Measurements from ENCODE around the gene SLC26A4.

The SLC26A4 gene

GRCh38 chr7:107659666-107660065 lies 962 bp upstream of the SLC26A4 start:
- no peak for DNase-seq (ENCODE audit: low read depth in 2 of 2, low spot score in 1 of 2)

DNA sequence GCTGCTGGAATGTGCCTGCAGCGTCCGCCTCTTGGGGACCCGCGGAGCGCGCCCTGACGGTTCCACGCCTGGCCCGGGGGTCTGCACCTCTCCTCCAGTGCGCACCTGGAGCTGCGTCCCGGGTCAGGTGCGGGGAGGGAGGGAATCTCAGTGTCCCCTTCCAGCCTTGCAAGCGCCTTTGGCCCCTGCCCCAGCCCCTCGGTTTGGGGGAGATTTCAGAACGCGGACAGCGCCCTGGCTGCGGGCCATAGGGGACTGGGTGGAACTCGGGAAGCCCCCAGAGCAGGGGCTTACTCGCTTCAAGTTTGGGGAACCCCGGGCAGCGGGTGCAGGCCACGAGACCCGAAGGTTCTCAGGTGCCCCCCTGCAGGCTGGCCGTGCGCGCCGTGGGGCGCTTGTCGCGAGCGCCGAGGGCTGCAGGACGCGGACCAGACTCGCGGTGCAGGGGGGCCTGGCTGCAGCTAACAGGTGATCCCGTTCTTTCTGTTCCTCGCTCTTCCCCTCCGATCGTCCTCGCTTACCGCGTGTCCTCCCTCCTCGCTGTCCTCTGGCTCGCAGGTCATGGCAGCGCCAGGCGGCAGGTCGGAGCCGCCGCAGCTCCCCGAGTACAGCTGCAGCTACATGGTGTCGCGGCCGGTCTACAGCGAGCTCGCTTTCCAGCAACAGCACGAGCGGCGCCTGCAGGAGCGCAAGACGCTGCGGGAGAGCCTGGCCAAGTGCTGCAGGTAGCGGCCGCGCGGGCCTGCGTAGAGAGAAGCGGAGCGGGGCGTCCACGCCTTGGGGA lies 645 bp downstream of the SLC26A4 start:
- DNase-seq (ENCODE audit: low read depth in 2 of 2, low spot score in 1 of 2), result no peak

DNA sequence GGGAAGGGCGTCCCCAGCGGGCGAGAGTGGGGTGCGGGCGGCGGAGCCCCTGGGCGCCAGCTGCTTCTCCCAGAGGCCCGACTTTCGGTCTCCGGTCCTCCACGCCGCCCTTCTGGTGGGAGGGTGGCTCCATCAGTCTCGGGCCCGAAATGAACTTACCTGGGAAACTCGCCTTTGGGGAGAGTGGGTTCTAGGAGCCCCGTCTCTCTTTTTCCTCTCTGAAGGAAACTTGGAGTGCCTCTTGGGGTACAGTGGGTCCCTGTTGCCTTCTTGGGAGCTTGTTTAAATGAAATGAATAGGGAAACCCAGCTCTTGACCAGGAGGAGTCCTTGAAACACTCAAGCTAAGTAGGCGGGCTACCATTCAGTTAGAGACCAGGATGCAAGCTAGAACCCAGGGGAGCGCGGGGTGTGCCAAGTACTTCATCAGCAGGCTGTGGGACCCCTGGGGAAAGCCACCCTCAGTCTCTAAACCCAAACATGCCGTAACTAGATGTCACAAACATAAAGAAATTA lies 1.3 kb downstream of the SLC26A4 start:
- DNase-seq (ENCODE audit: low read depth in 2 of 2, low spot score in 1 of 2), result no peak

- DNase-seq (ENCODE audit: low read depth in 2 of 2, low spot score in 1 of 2), result no peak
Observed at GRCh38 chr7:107663196-107663595, 2.6 kb downstream of the SLC26A4 start.

GRCh38 chr7:107666790-107667189 lies 6.2 kb downstream of the SLC26A4 start:
- DNase-seq (ENCODE audit: low read depth in 2 of 2, low spot score in 1 of 2), result no peak

- no peak for DNase-seq (ENCODE audit: low read depth in 2 of 2, low spot score in 1 of 2)
Observed at GRCh38 chr7:107667341-107667740, 6.7 kb downstream of the SLC26A4 start.

DNA sequence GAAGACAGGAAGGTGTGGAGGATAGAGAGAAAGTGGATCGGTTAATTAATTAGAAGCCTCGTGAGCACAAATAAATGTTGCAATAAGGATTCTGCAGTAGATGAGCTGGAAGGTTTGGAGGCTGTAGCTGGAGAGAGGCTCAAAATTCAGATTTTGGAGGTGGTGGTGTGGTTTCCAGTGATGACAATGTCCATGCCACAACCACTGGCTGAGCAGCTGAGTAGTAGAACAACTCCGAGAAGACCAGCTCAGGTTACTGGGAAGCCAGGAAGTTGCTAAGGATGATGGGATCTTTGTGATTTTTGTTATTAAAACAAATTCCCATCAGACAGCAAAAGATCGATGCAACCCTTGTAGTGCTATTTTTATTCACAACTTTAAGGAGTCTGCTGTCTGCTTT lies 7.7 kb downstream of the SLC26A4 start:
- DNase-seq (ENCODE audit: low read depth in 2 of 2, low spot score in 1 of 2), result no peak

DNA sequence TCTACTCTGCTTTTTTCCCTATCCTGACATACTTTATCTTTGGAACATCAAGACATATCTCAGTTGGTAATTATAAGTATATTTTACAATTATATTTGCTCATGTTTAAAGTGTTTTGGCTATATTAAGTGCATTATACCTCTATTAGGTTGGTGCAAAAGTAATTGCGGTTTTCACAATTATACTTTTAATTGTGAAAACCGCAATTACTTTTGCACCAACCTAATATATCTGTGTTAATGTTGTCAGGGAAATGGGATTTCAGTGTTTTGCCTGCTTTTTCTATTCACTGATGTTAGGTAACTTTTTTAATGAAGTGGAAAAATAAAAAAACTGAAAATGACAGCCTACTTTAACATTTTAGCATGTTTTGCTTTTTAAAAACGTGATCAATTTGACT lies 11.6 kb downstream of the SLC26A4 start:
- no peak for DNase-seq (ENCODE audit: low read depth in 2 of 2, low spot score in 1 of 2)

GRCh38 chr7:107676249-107676648 lies 15.6 kb downstream of the SLC26A4 start:
- no peak for DNase-seq (ENCODE audit: low read depth in 2 of 2, low spot score in 1 of 2)

DNA sequence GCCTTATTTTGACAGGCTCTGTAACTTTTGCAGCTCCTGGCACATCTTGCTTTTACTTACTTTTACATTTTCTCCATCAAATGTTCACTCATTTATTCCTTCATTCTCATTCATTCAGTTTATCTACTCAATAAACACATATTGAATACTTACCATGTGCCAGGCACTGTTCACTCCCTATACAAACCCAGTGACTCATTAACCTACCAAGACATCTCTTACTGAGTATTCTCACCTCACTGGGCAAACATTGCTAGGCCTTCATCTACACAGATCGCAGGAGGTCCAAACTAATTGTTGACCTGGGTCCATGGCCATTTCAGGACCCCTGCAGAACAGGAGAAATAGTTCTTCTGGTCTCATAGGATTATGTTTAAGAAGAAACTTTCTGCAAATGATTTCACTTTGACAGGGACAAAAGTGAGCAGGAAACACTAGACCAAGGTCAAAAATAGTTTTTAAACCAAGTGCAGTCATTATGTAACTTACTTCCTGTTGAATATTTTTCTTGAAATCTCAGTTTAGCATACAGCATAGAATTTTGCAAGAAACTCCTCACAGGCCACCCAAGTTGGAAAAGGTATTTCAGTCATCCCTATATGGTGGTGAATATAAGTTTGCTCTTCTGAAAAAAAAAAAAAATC lies 17.6 kb downstream of the SLC26A4 start:
- DNase-seq (ENCODE audit: low read depth in 2 of 2, low spot score in 1 of 2), result no peak

DNA sequence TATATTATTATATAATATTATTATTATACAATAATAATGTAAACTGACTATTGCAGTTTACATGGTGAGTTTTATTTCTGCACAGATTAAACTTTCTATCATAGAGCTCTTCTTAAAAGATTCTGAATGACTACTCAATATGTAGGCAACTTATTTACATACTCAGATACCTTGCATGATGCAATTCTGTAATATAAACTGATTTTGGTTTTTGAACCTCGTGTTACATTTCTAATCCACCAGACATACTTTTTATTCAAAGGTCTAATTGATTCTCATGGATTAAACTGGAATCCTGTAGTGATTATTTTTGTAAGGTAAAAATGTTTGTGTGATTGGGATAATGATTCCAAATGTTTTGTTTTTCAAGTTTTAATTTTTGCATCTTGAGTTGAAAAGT lies 19.9 kb downstream of the SLC26A4 start:
- DNase-seq (ENCODE audit: low read depth in 2 of 2, low spot score in 1 of 2), result no peak

DNA sequence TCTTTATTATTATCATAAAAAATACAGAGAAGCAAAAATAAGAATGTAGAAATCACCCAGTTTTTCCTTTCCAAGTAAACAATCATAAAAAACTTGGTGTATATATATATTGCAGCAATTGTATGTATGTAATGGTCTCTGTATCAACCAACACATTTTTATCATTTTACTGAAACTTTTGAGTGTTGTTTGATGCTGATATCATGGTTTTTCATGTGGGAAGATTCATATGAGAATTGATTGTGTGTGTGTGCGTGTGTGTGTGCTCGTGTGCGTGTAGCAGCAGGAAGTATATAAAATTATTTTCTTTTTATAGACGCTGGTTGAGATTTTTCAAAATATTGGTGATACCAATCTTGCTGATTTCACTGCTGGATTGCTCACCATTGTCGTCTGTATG lies 22.3 kb downstream of the SLC26A4 start:
- DNase-seq (ENCODE audit: low read depth in 2 of 2, low spot score in 1 of 2), result no peak

GRCh38 chr7:107684287-107684686 lies 23.7 kb downstream of the SLC26A4 start:
- no peak for DNase-seq (ENCODE audit: low read depth in 2 of 2, low spot score in 1 of 2)

- DNase-seq (ENCODE audit: low read depth in 2 of 2, low spot score in 1 of 2), result no peak
Observed at GRCh38 chr7:107684947-107685463, 24.4 kb downstream of the SLC26A4 start.

- no peak for DNase-seq (ENCODE audit: low read depth in 2 of 2, low spot score in 1 of 2)
Observed at GRCh38 chr7:107686816-107687387, 26.3 kb downstream of the SLC26A4 start.

- DNase-seq (ENCODE audit: low read depth in 2 of 2, low spot score in 1 of 2), result no peak
Observed at GRCh38 chr7:107687656-107688055, 27.0 kb downstream of the SLC26A4 start.

DNA sequence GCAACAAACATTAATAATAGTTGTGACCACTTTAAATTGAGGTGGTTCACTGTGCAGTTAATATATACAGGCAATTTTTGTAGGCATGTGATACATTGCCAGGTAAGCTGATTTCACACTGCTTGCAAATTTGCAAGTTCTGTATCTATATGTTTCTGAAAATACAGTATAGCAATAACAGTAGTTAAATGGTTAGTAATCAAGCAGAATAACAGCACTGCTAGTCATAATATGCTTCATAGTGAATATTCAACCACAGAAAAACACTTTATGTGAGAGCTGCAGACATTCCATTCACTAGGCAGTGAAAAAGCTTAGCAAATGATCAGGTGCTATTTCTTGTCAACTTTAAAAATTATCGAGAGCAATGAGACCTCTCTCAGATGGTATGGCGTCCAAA lies 28.9 kb downstream of the SLC26A4 start:
- DNase-seq (ENCODE audit: low read depth in 2 of 2, low spot score in 1 of 2), result no peak

- no peak for DNase-seq (ENCODE audit: low read depth in 2 of 2, low spot score in 1 of 2)
Observed at GRCh38 chr7:107690084-107690483, 29.5 kb downstream of the SLC26A4 start.

DNA sequence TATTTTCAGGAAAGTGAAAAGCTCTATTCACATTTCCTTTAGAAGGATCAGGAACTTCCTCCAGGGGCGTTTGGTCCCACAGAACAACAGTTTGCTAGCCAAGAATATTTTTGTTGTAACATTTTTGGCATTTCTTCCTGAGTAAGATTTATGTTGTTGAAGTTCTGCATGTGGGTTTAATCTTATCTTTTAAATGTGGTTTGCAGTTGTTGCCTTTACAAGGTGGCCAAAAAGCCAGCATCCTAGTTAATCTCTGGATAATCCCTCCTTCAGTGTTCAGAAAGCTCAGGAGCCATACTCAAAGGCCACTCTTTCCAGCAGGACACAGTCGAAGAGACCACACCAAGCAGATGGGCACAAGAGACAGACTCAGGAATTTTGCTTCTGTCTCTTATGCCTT lies 30.0 kb downstream of the SLC26A4 start:
- DNase-seq (ENCODE audit: low read depth in 2 of 2, low spot score in 1 of 2), result no peak

- no peak for DNase-seq (ENCODE audit: low read depth in 2 of 2, low spot score in 1 of 2)
Observed at GRCh38 chr7:107691716-107692115, 31.1 kb downstream of the SLC26A4 start.

DNA sequence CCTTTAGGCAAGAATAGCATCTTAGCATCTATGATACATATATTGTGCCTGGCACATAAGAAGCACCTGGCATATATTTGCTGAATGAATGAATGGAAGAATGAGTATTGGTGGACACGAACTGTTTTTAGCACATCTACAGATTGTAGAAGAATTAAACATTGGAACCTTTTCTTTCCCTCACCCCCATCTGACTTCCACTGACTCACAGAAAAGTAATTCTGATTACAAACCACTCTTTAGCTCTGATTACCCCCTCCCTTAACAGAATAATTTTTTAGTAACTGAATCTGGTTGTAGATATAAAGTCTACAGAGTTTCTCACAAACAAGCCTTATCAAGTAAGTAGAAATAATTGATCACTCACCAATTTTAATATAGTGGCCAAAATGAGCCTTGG lies 31.9 kb downstream of the SLC26A4 start:
- no peak for DNase-seq (ENCODE audit: low read depth in 2 of 2, low spot score in 1 of 2)

GRCh38 chr7:107693396-107693795 lies 32.8 kb downstream of the SLC26A4 start:
- no peak for DNase-seq (ENCODE audit: low read depth in 2 of 2, low spot score in 1 of 2)

Measured in stimulated activated CD8-positive, alpha-beta memory T cell treated with anti-CD3 and anti-CD28 coated beads, Interleukin-4, amount 100 ng/mL, for 4 hours (primary cell).